Measurements from ENCODE around the gene OGFRL1. TPM values are rescaled to one million over a fixed set of nuclear protein-coding genes. Genes with fewer than 3 reads are reported as not detected.

The OGFRL1 gene
- total RNA-seq, 1 donor from 2014 or later: 7.5 TPM

DNA sequence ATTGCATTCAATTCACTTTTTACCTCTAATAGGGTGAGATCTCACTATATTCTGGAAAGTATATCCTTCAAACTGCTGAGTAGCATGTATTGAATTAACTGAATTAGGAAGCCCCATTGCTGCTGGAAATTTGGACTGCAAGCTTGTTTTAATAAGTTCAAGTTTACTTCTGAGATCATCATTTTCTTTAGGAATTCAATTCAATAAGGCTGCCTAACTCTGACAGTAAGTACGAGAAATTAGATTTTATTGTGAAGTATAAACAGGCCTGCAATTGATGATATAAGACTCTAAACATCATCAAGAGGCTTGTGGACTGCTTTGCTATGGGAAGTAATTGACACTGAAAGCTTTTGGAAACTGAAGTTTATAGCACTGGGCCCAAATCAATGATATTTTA lies 44.4 kb downstream of the OGFRL1 start:
- Histone ChIP-seq H3K27me3 (no peaks in the 10 kb centered on the region), H3K9ac (no peak overlapping the region), H4K20me1 (ENCODE audit: low read depth) (no peaks in the 10 kb centered on the region), H3F3A (ENCODE audit: low read depth) (no peaks in the 10 kb centered on the region), H2AFZ (replicated peaks) (no peak overlapping the region), H3K27ac (no peak overlapping the region), H3K4me2 (no peak overlapping the region), H3K4me3 (no peak overlapping the region), H3K36me3 (no peaks in the 10 kb centered on the region), H3K9me3 (ENCODE audit: low read depth) (no peaks in the 10 kb centered on the region), H3K4me1 (no peaks in the 10 kb centered on the region), H3K79me2 (ENCODE audit: low read depth) (no peaks in the 10 kb centered on the region)
- DNase-seq (ENCODE audit: low spot score): no peak
- Mint-ChIP-seq H3K36me3 (peaks cover 28% of the 10 kb centered on the region), H3K27me3 (ENCODE audit: insufficient read depth, low read depth) (no peaks in the 10 kb centered on the region), H3K9me3 (peaks cover 15% of the 10 kb centered on the region), H3K4me1 (peaks cover 3% of the 10 kb centered on the region), H3K27ac (no peak overlapping the region), H3K4me3 (no peak overlapping the region)
- TF ChIP-seq EZH2 (IDR thresholded peaks at IDR 0.05): no peak
- TF ChIP-seq EZH2phosphoT487 (IDR thresholded peaks at IDR 0.05): no peak
- TF ChIP-seq, protein P1, sequence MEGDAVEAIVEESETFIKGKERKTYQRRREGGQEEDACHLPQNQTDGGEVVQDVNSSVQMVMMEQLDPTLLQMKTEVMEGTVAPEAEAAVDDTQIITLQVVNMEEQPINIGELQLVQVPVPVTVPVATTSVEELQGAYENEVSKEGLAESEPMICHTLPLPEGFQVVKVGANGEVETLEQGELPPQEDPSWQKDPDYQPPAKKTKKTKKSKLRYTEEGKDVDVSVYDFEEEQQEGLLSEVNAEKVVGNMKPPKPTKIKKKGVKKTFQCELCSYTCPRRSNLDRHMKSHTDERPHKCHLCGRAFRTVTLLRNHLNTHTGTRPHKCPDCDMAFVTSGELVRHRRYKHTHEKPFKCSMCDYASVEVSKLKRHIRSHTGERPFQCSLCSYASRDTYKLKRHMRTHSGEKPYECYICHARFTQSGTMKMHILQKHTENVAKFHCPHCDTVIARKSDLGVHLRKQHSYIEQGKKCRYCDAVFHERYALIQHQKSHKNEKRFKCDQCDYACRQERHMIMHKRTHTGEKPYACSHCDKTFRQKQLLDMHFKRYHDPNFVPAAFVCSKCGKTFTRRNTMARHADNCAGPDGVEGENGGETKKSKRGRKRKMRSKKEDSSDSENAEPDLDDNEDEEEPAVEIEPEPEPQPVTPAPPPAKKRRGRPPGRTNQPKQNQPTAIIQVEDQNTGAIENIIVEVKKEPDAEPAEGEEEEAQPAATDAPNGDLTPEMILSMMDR (IDR thresholded peaks at IDR 0.05): no peak

- Mint-ChIP-seq H3K4me3 (no peak overlapping the region), H3K27me3 (ENCODE audit: insufficient read depth, low read depth) (no peaks in the 10 kb centered on the region), H3K9me3 (peaks cover 15% of the 10 kb centered on the region), H3K36me3 (peaks cover 31% of the 10 kb centered on the region), H3K27ac (no peak overlapping the region), H3K4me1 (peaks cover 3% of the 10 kb centered on the region)
- no peaks in the 10 kb centered on the region for H3K9me3 ChIP-seq (ENCODE audit: low read depth)
- H3F3A ChIP-seq (ENCODE audit: low read depth): no peaks in the 10 kb centered on the region
- H2AFZ ChIP-seq (replicated peaks): no peak overlapping the region
- H3K36me3 ChIP-seq: no peaks in the 10 kb centered on the region
- no peak for TF ChIP-seq EZH2phosphoT487 (IDR thresholded peaks at IDR 0.05)
- no peak for TF ChIP-seq EZH2 (IDR thresholded peaks at IDR 0.05)
- TF ChIP-seq, protein P1 (IDR thresholded peaks at IDR 0.05): no peak
- no peaks in the 10 kb centered on the region for H3K27me3 ChIP-seq
- no peak for DNase-seq (ENCODE audit: low spot score)
- H3K4me3 ChIP-seq: no peak overlapping the region
- H3K9ac ChIP-seq: no peak overlapping the region
- no peak overlapping the region for H3K4me2 ChIP-seq
- no peaks in the 10 kb centered on the region for H3K4me1 ChIP-seq
- no peak overlapping the region for H3K27ac ChIP-seq
- H3K79me2 ChIP-seq (ENCODE audit: low read depth): no peaks in the 10 kb centered on the region
- H4K20me1 ChIP-seq (ENCODE audit: low read depth): no peaks in the 10 kb centered on the region
Measured at GRCh38 chr6:71333697-71334096, 45.1 kb downstream of the OGFRL1 start.

GRCh38 chr6:71334768-71335167 lies 46.2 kb downstream of the OGFRL1 start:
- Mint-ChIP-seq H3K9me3 (peaks cover 15% of the 10 kb centered on the region), H3K4me1 (peaks cover 3% of the 10 kb centered on the region), H3K4me3 (no peak overlapping the region), H3K27me3 (ENCODE audit: insufficient read depth, low read depth) (no peaks in the 10 kb centered on the region), H3K27ac (no peak overlapping the region), H3K36me3 (peaks cover 30% of the 10 kb centered on the region)
- Histone ChIP-seq H4K20me1 (ENCODE audit: low read depth) (no peaks in the 10 kb centered on the region), H3K27ac (no peak overlapping the region), H3K9me3 (ENCODE audit: low read depth) (no peaks in the 10 kb centered on the region), H3K36me3 (no peaks in the 10 kb centered on the region), H3K27me3 (no peaks in the 10 kb centered on the region), H2AFZ (replicated peaks) (no peak overlapping the region), H3K4me1 (no peaks in the 10 kb centered on the region), H3F3A (ENCODE audit: low read depth) (no peaks in the 10 kb centered on the region), H3K9ac (no peak overlapping the region), H3K4me2 (no peak overlapping the region), H3K4me3 (no peak overlapping the region), H3K79me2 (ENCODE audit: low read depth) (no peaks in the 10 kb centered on the region)
- TF ChIP-seq EZH2 (IDR thresholded peaks at IDR 0.05) (no peak), EZH2phosphoT487 (IDR thresholded peaks at IDR 0.05) (no peak)
- TF ChIP-seq, protein P1 (IDR thresholded peaks at IDR 0.05): no peak
- no peak for DNase-seq (ENCODE audit: low spot score)

Measured in neural progenitor cell (in vitro differentiated cells).